Measurements from ENCODE around the gene RBBP9. TPM values are rescaled to one million over a fixed set of nuclear protein-coding genes. Genes with fewer than 3 reads are reported as not detected.

RBBP9 gene
- total and polyA plus RNA-seq, 2 donors (not counting 3 experiments of a cell fraction or from before 2014, with no cell fraction given): 8.5 to 17.0 TPM

DNA sequence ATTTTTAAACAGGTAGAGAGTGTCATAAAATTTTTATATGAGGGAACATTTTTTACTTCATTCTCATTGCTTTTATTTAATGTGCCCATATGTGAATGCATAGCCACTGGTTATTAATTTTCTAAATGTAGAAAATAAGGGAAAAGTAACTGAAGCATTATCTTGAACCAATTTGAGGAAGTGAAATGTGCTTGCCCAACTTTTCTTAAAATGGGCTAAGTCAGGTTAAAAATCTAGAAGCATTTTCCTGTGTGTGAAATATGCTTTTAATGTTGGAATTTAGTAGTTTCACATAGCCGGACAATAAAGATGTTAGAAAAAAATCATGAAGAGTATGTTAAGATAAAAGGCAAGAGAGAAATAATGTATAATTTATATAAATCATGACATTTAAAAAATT, 14.5 kb upstream of the RBBP9 start:
- Histone ChIP-seq H3K9me3 (replicated peaks; ENCODE audit: control insufficient read depth, insufficient read depth, low read length) (no peaks in the 10 kb centered on the region), H3K36me3 (ENCODE audit: control insufficient read depth in 2 of 2, extremely low read depth in 1 of 2, insufficient read depth in 2 of 2, low read length in 2 of 2) (peaks cover 8 to 13% of the 10 kb centered on the region in 2 experiments), H2AFZ (ENCODE audit: low read depth, low read length) (no peak overlapping the region), H3K4me3 (replicated peaks in 1 of 3; ENCODE audit: insufficient read depth in 1 of 3, low read depth in 1 of 3, low read length in 3 of 3) (no peak overlapping the region), H4K20me1 (replicated peaks; ENCODE audit: control insufficient read depth, extremely low read depth, insufficient read depth, low read length) (no peaks in the 10 kb centered on the region), H3K27me3 (ENCODE audit: control insufficient read depth in 2 of 2, insufficient read depth in 2 of 2, low read length in 2 of 2) (no peaks in the 10 kb centered on the region), H3K9ac (replicated peaks; ENCODE audit: extremely low read depth, insufficient read depth, low read length) (no peak overlapping the region), H3K9me1 (replicated peaks; ENCODE audit: control insufficient read depth, extremely low read depth, insufficient read depth, low read length) (no peaks in the 10 kb centered on the region), H3K4me1 (ENCODE audit: control insufficient read depth, extremely low read depth, insufficient read depth, low read length) (peaks cover 9% of the 10 kb centered on the region), H3K79me2 (ENCODE audit: control insufficient read depth, insufficient read depth, low read length) (peaks cover 19% of the 10 kb centered on the region), H3K4me2 (ENCODE audit: insufficient read depth, low read length) (no peak overlapping the region), H3K27ac (ENCODE audit: insufficient read depth, low read depth, low read length) (no peak overlapping the region)
- dilution Hi-C loops (cut with MboI; ENCODE audit: extremely low pct_ligation_motif_present, low sequenced_read_pairs) (no loop called here), intact Hi-C loops (cut with micrococcal nuclease) (no loop called here)
- no TSS peak for BruUV-seq (replicated peaks)
- CTCF ChIA-PET: no interaction called here
- DNase-seq (ENCODE audit: low read depth, low spot score): no peak
- no peak for FAIRE-seq
- POLR2A ChIA-PET: no interaction called here
- TF ChIP-seq, protein P1, sequence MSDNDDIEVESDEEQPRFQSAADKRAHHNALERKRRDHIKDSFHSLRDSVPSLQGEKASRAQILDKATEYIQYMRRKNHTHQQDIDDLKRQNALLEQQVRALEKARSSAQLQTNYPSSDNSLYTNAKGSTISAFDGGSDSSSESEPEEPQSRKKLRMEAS (IDR thresholded peaks at IDR 0.05; ENCODE audit: insufficient read depth, insufficient read length): no peak
- no peak for TF ChIP-seq JUN (IDR thresholded peaks at IDR 0.05; ENCODE audit: borderline replicate concordance, insufficient read depth, insufficient read length, low read depth)
- TF ChIP-seq POLR2AphosphoS5 (IDR thresholded peaks at IDR 0.05; ENCODE audit: insufficient read depth, low read depth, low read length): no peak
- TF ChIP-seq, protein P2, sequence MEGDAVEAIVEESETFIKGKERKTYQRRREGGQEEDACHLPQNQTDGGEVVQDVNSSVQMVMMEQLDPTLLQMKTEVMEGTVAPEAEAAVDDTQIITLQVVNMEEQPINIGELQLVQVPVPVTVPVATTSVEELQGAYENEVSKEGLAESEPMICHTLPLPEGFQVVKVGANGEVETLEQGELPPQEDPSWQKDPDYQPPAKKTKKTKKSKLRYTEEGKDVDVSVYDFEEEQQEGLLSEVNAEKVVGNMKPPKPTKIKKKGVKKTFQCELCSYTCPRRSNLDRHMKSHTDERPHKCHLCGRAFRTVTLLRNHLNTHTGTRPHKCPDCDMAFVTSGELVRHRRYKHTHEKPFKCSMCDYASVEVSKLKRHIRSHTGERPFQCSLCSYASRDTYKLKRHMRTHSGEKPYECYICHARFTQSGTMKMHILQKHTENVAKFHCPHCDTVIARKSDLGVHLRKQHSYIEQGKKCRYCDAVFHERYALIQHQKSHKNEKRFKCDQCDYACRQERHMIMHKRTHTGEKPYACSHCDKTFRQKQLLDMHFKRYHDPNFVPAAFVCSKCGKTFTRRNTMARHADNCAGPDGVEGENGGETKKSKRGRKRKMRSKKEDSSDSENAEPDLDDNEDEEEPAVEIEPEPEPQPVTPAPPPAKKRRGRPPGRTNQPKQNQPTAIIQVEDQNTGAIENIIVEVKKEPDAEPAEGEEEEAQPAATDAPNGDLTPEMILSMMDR (IDR thresholded peaks at IDR 0.05; ENCODE audit: extremely low read depth in 1 of 2, insufficient read depth in 1 of 2, low read depth in 1 of 2, low read length in 2 of 2): no peak
